Loucy (cell line): Measurements from ENCODE around the gene SLC5A10.
"Not testable (repeated sequence)": the region's sequence is repeated elsewhere in the genome, so short reads cannot be mapped to it uniquely, and the experiment has no call there.

Source experiments
- H2AFZ ChIP-seq: fragments of 200-600 bp; sonication (generic); 2 replicates; pipeline ENCODE4 v1.6.0; 2016; ENCODE audit warnings: antibody characterized with exemption, mild to moderate bottlenecking, low read length, moderate library complexity
- H3F3A ChIP-seq: fragments of 200-600 bp; 2 replicates; pipeline ENCODE4 v1.6.0; 2016; ENCODE audit warnings: antibody characterized with exemption, low read depth, mild to moderate bottlenecking
- H3K27me3 ChIP-seq: fragments of 200-600 bp; sonication (generic); 2 replicates; pipeline ENCODE4 v1.6.1; 2014; ENCODE audit warnings: low read length, mild to moderate bottlenecking; ENCODE audit not compliant: insufficient read depth, poor library complexity, severe bottlenecking
- H3K36me3 ChIP-seq: fragments of 200-600 bp; sonication (generic); 2 replicates; pipeline ENCODE4 v1.6.1; 2016; ENCODE audit warnings: low read length; ENCODE audit not compliant: insufficient read depth
- H3K4me1 ChIP-seq: fragments of 200-600 bp; sonication (generic); 2 replicates; pipeline ENCODE4 v1.5.1; 2014; ENCODE audit warnings: low read length, mild to moderate bottlenecking; ENCODE audit not compliant: insufficient read depth, poor library complexity, severe bottlenecking
- H3K4me2 ChIP-seq: fragments of 200-600 bp; sonication (generic); 2 replicates; pipeline ENCODE4 v1.6.0; 2014; ENCODE audit warnings: antibody characterized with exemption, low read length, low read depth, mild to moderate bottlenecking; ENCODE audit not compliant: poor library complexity, severe bottlenecking
- H3K4me3 ChIP-seq: fragments of 200-600 bp; sonication (generic); 2 replicates; pipeline ENCODE4 v1.5.1; 2014; ENCODE audit warnings: low read length, mild to moderate bottlenecking, mixed read lengths; ENCODE audit not compliant: poor library complexity, severe bottlenecking
- H3K79me2 ChIP-seq: fragments of 200-600 bp; sonication (generic); 2 replicates; pipeline ENCODE4 v1.6.1; 2014; ENCODE audit warnings: low read length; ENCODE audit not compliant: insufficient read depth
- H3K9ac ChIP-seq: fragments of 200-600 bp; sonication (generic); 2 replicates; pipeline ENCODE4 v1.6.0; 2014; ENCODE audit warnings: mild to moderate bottlenecking, low read depth, low read length, moderate library complexity; ENCODE audit not compliant: poor library complexity, severe bottlenecking
- H3K9me2 ChIP-seq: fragments of 200-600 bp; sonication (generic); replicated peaks from 2 replicates; pipeline ENCODE4 v1.6.1; 2016; ENCODE audit warnings: low read depth, low read length, mixed read lengths
- H3K9me3 ChIP-seq: fragments of 200-600 bp; sonication (generic); 2 replicates; pipeline ENCODE4 v1.6.1; 2014; ENCODE audit warnings: mild to moderate bottlenecking, antibody characterized with exemption, low read length, low read depth; ENCODE audit not compliant: insufficient read depth
- H4K20me1 ChIP-seq: fragments of 200-600 bp; sonication (generic); 2 replicates; pipeline ENCODE4 v1.6.0; 2014; ENCODE audit warnings: antibody characterized with exemption, low read length, mild to moderate bottlenecking; ENCODE audit not compliant: insufficient read depth, poor library complexity, severe bottlenecking
- EZH2phosphoT487 ChIP-seq: fragments of 200-600 bp; IDR thresholded peaks from 2 replicates; pipeline ENCODE4 v1.6.1; 2018; ENCODE audit warnings: antibody characterized with exemption, mild to moderate bottlenecking, moderate library complexity, borderline replicate concordance
- TF ChIP-seq, protein P1 (sequence below): fragments of 200-600 bp; sonication (generic); conservative IDR thresholded peaks from 2 replicates; pipeline ENCODE4 v1.5.1; 2014; ENCODE audit warnings: mild to moderate bottlenecking, antibody characterized with exemption, low read length

Gene SLC5A10

DNA sequence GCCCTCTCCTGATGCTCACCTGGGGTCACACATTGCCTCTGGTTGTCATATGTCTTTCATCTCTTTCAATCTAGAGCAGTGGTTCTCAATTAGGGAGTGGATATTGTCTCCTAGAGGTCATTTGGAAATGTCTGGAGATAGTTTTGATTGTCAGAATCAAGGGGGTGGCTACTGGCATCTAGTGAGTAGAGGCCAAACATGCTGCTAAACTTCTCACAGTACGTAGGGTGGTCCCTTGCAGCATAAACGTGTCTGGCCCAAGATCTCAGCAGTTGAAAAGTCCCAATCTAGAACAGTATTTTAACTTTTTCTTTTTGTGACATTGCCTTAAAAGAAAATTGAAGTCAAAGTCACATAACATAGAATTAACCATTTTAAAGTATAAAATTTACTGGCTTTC, 30.5 kb upstream of the SLC5A10 start:
- Histone ChIP-seq H3K79me2 (peaks cover 54% of the 10 kb centered on the region), H3F3A (peaks cover 5% of the 10 kb centered on the region; the same call in 1 of the 2 replicates), H3K4me3 (peak overlapping the region; percentile 53), H3K27me3 (no peaks in the 10 kb centered on the region), H3K36me3 (peaks cover 19% of the 10 kb centered on the region), H4K20me1 (no peaks in the 10 kb centered on the region), H3K9me3 (no peaks in the 10 kb centered on the region), H2AFZ (no peak overlapping the region), H3K4me1 (peaks cover 51% of the 10 kb centered on the region), H3K9me2 (no peaks in the 10 kb centered on the region), H3K4me2 (peak overlapping the region; percentile 70), H3K9ac (peak overlapping the region; percentile 12)
- TF ChIP-seq, protein P1, sequence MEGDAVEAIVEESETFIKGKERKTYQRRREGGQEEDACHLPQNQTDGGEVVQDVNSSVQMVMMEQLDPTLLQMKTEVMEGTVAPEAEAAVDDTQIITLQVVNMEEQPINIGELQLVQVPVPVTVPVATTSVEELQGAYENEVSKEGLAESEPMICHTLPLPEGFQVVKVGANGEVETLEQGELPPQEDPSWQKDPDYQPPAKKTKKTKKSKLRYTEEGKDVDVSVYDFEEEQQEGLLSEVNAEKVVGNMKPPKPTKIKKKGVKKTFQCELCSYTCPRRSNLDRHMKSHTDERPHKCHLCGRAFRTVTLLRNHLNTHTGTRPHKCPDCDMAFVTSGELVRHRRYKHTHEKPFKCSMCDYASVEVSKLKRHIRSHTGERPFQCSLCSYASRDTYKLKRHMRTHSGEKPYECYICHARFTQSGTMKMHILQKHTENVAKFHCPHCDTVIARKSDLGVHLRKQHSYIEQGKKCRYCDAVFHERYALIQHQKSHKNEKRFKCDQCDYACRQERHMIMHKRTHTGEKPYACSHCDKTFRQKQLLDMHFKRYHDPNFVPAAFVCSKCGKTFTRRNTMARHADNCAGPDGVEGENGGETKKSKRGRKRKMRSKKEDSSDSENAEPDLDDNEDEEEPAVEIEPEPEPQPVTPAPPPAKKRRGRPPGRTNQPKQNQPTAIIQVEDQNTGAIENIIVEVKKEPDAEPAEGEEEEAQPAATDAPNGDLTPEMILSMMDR = no peak
- TF ChIP-seq EZH2phosphoT487 = no peak

DNA sequence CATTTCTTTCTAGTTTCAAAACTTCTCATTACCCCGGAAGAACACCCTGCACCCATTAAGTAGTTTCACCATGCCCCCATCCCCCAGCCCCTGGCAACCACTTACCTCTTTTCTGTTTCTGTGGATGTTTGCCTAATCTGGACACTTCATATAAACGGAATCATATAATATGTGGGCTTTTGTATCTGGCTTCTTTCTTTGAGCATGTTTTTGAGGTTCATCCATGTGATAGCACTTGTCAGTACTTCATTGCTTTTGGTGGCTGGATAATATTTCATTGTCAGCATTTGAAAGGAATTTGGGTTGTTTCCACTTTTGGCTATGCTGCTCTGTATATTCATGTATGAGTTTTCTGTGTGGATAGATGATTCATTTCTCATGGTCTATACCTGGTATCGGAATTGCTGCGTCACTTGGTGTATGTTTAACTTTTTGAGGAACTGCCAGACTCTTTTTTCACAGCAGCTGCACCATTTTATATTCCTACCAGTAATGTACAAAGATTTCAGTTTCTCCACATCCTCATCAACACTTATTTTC, 30.0 kb upstream of the SLC5A10 start:
- Histone ChIP-seq H3K9me2 (no peaks in the 10 kb centered on the region), H3K36me3 (peaks cover 22% of the 10 kb centered on the region), H2AFZ (no peak overlapping the region), H3F3A (peaks cover under 1% of the 10 kb centered on the region; the same call in 1 of the 2 replicates), H3K9me3 (no peaks in the 10 kb centered on the region), H3K4me1 (peaks cover 50% of the 10 kb centered on the region), H3K27me3 (no peaks in the 10 kb centered on the region), H3K4me3 (peak overlapping the region; percentile 53), H3K79me2 (peaks cover 54% of the 10 kb centered on the region), H3K4me2 (peak overlapping the region; percentile 70), H4K20me1 (no peaks in the 10 kb centered on the region), H3K9ac (peak overlapping the region; percentile 12)
- TF ChIP-seq, protein P1 = no peak
- TF ChIP-seq EZH2phosphoT487 = no peak

DNA sequence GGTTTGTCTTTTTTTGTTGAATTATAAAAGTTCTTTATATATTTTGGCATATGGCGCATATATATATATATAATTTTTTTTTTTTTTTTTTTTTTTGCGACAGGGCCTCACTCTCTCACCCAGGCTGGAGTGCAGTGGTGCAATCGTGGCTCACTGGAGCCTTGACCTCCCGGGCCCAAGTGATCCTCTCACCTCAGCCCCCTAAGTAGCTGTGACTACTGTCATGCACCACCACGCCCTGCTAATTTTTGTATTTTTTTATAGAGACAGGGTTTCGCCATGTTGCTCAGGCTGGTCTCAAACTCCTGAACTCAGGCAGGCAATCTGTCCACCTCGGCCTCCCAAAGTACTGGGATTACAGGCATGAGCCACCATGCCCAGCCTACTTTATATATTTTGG, 29.4 kb upstream of the SLC5A10 start:
- not testable (repeated sequence) for H3K27me3 ChIP-seq, H2AFZ ChIP-seq, H3K4me3 ChIP-seq, H4K20me1 ChIP-seq, H3K9me3 ChIP-seq, H3F3A ChIP-seq, H3K9me2 ChIP-seq, H3K9ac ChIP-seq
- H3K4me1 ChIP-seq = peaks cover 50% of the 10 kb centered on the region
- peaks cover 28% of the 10 kb centered on the region for H3K36me3 ChIP-seq
- peak overlapping the region; percentile 70 for H3K4me2 ChIP-seq
- H3K79me2 ChIP-seq = peaks cover 56% of the 10 kb centered on the region

DNA sequence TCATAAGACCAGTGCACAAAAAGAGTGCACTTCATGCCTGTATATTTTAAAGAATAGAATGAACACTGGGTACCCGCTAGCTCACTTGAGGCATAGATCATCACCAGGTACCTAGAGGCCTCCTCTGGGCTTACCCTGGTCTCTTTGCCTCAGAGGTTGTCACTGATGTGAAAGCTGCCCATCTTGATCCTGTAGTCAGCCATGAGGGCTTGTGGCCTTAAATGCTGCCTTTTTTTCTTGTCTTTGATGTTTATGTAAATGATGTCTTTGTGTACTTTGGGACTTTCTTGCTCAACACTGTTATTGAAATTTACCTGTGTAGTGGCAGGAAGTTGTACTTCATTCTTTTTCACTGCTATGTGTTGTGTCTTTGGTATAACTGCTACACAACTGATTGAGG, 26.8 kb upstream of the SLC5A10 start:
- no peak overlapping the region for H3K9ac ChIP-seq
- peaks cover 37% of the 10 kb centered on the region for H3K79me2 ChIP-seq
- H2AFZ ChIP-seq = no peak overlapping the region
- no peak overlapping the region for H3K4me3 ChIP-seq
- TF ChIP-seq, protein P1 = no peak
- no peak for TF ChIP-seq EZH2phosphoT487
- no peaks in the 10 kb centered on the region for H3K9me3 ChIP-seq
- no peaks in the 10 kb centered on the region for H3F3A ChIP-seq
- no peaks in the 10 kb centered on the region for H3K9me2 ChIP-seq
- H3K36me3 ChIP-seq = peaks cover 39% of the 10 kb centered on the region
- peaks cover 27% of the 10 kb centered on the region for H3K4me1 ChIP-seq
- no peaks in the 10 kb centered on the region for H4K20me1 ChIP-seq
- H3K4me2 ChIP-seq = no peak overlapping the region
- H3K27me3 ChIP-seq = no peaks in the 10 kb centered on the region
